Esophagus muscularis mucosa (tissue), 4 donors: ENCODE results near the gene NARS2.

Source experiments
- EP300 ChIP-seq: sonication (generic); formaldehyde crosslinking; IDR thresholded peaks from one replicate; pipeline ENCODE4 v1.6.1; 2017; ENCODE audit warnings: antibody characterized with exemption
- POLR2A ChIP-seq: fragments of 450-650 bp; IDR thresholded peaks from one replicate; pipeline ENCODE4 v1.6.1; 2017; ENCODE audit warnings: antibody characterized with exemption, moderate library complexity, mild to moderate bottlenecking, low read depth
- POLR2AphosphoS5 ChIP-seq, 2 donors: sonication (generic); formaldehyde crosslinking; IDR thresholded peaks; one replicate each; pipeline ENCODE4 v1.6.1; 2017; ENCODE audit warnings: antibody characterized with exemption in 2 of 2
- TF ChIP-seq, protein P1 (sequence below), 3 experiments: fragments of 200-600 bp in 2 of 3; fragments of 450-650 bp in 1 of 3; sonication (generic) in 2 of 3; IDR thresholded peaks; one replicate each; pipeline ENCODE4 v1.5.1; 2017 to 2019; ENCODE audit warnings: antibody characterized with exemption in 3 of 3, mild to moderate bottlenecking in 2 of 3, moderate library complexity in 1 of 3

DNA sequence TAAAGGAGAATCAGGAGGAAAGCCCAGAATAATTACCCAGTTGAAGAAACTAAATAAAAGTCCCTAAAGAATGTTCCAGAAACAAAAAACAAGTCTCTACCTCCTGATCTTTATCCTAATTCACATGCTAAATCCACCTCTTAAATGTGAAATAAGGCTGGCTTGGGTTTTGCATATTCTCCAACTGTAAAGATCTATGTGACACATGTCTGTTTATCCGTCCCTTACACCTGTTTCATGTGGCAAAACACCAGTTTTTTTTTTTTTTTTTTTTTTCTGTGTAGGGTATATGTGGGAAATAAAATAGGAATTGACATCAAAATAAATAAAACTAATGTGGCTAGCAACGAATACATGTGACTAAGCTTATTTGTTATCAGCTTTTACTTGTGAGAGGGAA is 70.5 kb downstream of the NARS2 start:
- TF ChIP-seq, protein P1, sequence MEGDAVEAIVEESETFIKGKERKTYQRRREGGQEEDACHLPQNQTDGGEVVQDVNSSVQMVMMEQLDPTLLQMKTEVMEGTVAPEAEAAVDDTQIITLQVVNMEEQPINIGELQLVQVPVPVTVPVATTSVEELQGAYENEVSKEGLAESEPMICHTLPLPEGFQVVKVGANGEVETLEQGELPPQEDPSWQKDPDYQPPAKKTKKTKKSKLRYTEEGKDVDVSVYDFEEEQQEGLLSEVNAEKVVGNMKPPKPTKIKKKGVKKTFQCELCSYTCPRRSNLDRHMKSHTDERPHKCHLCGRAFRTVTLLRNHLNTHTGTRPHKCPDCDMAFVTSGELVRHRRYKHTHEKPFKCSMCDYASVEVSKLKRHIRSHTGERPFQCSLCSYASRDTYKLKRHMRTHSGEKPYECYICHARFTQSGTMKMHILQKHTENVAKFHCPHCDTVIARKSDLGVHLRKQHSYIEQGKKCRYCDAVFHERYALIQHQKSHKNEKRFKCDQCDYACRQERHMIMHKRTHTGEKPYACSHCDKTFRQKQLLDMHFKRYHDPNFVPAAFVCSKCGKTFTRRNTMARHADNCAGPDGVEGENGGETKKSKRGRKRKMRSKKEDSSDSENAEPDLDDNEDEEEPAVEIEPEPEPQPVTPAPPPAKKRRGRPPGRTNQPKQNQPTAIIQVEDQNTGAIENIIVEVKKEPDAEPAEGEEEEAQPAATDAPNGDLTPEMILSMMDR (IDR thresholded peaks at IDR 0.05), result no peak
- TF ChIP-seq POLR2A (no peak), POLR2AphosphoS5 (IDR thresholded peaks at IDR 0.05) (no peak), EP300 (no peak)
